GM21423 (cell line): ENCODE measurements around the gene TGFB1I1.
"Not testable (repeated sequence)": the region's sequence is repeated elsewhere in the genome, so short reads cannot be mapped to it uniquely, and the experiment has no call there.

Experiments used
- ATAC-seq: cut with Tn5 transposase; IDR thresholded peaks from one replicate; pipeline ENCODE4 v1.9.1; 2021; ENCODE audit warnings: mild to moderate bottlenecking, moderate library complexity; ENCODE audit not compliant: unreplicated experiment

The TGFB1I1 gene

DNA sequence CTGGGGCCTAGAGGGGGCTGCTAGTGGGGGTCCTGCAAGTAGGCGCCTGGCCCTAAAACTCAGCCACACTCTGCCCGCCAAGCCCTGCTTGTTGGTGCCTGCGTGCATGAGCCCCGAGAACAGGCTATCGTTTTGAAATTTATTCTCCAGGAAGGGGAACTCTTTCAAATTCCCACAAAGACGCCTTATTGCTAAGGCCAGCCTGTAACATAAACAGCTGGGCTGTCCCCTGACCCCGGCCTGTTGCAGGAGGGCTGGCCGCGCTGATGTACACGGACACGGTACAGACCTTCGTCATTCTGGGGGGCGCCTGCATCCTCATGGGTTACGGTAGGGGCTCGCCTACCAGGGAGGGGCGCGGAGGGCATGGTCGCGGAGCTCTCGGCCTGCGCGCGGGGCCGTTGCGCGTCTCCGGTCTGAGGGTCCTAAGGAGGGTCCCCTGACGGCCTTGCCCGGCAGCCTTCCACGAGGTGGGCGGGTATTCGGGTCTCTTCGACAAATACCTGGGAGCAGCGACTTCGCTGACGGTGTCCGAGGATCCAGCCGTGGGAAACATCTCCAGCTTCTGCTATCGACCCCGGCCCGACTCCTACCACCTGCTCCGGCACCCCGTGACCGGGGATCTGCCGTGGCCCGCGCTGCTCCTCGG is 15.2 kb downstream of the TGFB1I1 start:
- no peak for ATAC-seq

DNA sequence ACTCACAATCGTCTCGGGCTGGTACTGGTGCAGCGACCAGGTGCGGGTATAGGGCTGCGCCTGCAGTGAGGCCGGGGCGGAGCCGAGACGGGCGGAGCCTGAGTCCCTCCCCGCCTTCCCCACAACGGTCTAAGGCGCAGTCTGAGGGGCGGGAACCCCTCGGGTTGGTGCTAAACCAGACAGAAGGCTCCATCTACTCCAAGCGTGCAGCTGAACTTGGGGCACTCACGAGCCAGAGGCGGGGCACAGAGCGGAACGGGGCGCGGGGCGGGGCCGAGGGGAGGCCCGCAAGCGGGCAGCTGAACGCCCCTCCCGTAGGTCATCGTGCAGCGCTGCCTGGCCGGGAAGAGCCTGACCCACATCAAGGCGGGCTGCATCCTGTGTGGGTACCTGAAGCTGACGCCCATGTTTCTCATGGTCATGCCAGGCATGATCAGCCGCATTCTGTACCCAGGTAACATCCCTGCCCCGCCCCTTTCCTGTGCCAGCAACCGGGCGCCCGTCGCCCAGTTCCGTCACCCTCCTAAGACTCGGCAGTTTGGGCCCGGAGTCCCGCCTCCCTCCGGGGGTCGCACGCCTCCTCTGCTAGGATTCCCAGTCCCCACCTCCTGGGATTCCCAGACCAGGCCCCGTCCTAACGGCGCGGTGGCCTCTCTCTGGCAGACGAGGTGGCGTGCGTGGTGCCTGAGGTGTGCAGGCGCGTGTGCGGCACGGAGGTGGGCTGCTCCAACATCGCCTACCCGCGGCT is 15.9 kb downstream of the TGFB1I1 start:
- peak; percentile 77 for ATAC-seq

DNA sequence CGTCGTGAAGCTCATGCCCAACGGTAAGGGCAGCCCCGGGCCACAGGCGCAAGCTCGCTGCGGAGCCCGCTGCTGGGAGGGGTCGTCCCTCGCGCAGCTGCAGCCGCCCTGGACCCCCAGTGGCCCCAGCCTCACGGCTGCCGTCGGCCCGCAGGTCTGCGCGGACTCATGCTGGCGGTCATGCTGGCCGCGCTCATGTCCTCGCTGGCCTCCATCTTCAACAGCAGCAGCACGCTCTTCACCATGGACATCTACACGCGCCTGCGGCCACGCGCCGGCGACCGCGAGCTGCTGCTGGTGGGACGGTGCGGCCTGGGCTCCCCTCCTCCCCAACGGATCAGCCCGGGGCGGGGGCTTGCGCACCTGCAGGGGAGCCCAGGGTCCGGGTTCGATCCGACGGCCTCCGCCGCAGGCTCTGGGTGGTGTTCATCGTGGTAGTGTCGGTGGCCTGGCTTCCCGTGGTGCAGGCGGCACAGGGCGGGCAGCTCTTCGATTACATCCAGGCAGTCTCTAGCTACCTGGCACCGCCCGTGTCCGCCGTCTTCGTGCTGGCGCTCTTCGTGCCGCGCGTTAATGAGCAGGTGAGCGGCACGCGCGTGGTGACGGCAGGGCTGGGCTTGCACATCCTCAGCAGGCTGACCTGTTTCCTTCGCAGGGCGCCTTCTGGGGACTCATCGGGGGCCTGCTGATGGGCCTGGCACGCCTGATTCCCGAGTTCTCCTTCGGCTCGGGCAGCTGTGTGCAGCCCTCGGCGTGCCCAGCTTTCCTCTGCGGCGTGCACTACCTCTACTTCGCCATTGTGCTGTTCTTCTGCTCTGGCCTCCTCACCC is 16.7 kb downstream of the TGFB1I1 start:
- ATAC-seq, result no peak

DNA sequence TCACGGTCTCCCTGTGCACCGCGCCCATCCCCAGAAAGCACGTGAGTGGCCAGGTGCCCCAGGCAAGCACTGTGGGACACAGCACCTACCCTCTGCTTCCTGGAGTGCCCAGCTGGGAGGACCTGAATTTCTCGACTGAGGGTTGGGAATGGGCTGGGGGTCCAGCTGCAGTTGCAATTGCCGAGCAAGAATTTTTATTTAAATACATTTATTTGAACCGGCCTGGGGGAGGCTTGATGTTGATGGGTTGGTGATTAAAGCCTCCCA is 17.3 kb downstream of the TGFB1I1 start:
- ATAC-seq, result no peak

- ATAC-seq, result no peak
Observed at GRCh38 chr16:31489616-31490584, 17.9 kb downstream of the TGFB1I1 start.

GRCh38 chr16:31491778-31492418 is 19.9 kb downstream of the TGFB1I1 start:
- no peak for ATAC-seq

DNA sequence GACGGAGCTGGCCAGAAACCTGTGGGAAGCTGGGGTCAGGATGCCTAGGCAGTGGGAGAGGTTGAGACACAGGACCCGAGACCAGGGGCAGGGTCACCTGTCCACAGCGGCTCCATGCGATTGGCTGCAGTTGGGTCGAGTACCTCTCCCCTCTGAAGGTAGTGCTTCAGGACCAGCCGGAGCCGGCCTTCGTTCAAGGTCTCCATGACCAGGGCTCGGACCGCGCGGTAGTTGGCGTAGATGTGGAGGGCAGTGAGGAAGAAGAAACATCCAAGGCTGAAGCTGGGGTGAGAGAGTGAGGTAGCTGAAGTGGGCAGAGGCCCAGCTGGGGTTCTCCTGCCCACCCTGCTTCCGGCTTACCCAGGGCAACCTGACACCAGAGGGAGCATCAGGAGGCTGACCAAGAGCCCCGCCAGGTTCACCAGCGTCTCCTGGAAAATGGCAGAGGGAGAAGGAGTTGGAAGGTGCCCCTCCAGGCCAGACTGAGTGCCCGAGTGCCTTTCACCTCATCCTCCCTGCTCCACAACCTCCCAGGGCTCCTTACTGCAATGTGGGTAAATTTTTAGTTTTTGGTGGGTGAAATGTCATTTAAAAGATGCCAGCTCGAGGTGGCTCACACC is 21.7 kb downstream of the TGFB1I1 start:
- ATAC-seq, result no peak

DNA sequence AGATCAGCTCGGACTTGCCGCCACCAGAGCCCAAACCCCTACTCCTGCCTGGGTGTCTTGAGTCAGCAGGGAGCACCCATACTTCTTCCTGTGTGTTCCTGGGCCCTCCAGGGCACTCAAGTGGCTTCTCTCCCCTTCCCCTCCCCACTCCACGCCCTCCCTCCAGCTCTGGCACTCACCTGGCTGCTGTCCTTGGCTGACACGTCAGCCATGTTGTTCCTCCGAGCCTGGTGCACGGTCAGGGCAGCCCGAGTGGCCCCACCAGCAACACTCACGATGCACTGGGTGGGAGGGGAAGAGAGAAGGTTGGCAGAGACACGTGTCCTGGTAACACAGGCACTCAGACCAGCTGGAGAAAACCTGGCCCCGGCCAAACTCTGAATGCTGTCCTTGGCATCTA is 24.7 kb downstream of the TGFB1I1 start:
- ATAC-seq, result no peak

GRCh38 chr16:31498493-31498892 is 26.5 kb downstream of the TGFB1I1 start:
- ATAC-seq, result no peak

- no peak for ATAC-seq
Observed at GRCh38 chr16:31499928-31500327, 28.0 kb downstream of the TGFB1I1 start.

DNA sequence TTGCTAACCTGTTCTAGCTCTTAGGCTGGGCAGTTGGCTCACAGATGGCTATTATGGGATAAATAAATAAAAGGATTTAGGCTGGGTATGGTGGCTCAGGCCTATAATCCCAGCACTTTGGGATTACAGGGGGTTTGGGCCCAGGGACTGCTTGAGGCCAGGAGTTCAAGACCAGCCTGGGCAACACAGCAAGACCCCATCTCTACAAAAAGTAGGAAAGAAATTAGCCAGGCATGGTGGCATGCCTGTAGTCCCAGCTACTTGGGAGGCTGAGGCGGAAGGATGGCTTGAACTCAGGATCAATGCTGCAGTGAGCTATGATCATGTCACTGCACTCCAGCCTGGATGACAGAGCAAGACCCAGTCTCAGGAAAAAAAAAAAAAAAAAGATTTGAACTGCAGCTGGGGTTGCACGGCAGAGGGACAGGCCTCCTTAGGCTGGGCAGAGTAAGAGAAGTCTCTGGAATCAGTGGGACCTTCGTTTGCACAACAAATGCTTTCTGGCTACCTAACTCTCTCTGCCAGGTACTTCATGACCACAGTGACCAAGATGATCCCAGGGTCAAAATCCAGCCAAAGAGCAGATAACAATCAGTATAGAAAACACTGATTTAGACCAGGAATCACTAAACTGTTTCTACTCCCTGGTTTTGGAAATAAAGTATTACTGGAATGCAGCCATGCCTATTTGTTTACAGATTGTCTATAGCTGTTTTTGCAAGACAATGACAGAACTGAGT is 29.4 kb downstream of the TGFB1I1 start:
- ATAC-seq, result no peak

- no peak for ATAC-seq
Observed at GRCh38 chr16:31501966-31502348, 30.0 kb downstream of the TGFB1I1 start.

DNA sequence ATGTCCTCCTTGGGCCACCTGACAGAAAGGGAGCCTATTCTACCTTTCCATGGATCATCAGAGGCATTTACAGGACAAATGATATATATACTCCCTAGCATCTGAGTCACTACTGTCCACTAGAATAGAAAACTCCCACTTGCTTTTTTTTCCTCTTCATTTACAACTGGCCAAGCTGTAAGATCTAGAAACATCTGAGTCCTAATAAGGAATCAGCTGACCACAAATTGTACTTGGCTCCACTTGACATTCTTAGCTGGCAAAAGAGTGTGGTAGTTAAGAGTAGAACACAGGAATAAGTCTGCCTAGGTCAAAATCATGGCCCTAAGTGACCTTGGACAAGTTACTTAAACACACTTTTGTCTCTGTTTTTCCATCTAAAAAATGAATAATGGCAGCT is 31.0 kb downstream of the TGFB1I1 start:
- no peak for ATAC-seq

GRCh38 chr16:31503555-31503954 is 31.6 kb downstream of the TGFB1I1 start:
- not testable (repeated sequence) for ATAC-seq

GRCh38 chr16:31504159-31504558 is 32.2 kb downstream of the TGFB1I1 start:
- no peak for ATAC-seq

DNA sequence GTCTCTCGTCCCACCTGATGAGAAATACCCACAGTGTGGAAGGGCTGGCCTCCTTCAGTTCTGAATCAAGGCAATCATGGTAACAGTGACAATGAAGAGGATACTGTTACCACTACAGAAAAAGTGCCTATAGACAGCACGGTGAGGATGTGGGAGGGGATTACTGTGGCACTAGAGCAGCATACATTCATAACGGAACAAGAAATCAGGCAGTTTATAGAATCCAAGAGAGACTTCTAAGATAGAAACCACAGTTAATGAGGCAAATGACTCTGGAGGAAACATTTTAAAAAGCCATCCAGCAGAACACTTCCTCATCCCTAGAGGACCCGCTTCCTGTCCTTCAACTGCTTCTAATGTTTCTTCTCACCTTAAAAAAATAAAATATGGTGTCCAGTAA is 33.5 kb downstream of the TGFB1I1 start:
- ATAC-seq, result peak; percentile 40

DNA sequence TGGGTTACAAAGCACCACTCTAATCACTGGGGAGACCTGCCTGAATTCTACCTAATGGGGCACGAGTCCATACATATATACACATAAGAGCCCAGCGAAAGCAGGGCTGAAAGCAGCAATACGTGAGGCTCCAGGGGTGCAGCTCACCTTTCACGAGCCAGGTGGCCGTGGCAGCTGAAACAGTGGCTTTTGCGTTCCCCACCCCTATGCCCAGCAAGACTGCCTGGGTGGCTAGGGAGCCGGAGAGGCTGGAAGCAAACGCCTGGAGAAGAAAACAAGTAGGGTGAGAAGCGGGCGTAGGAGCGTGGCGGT is 35.6 kb downstream of the TGFB1I1 start:
- ATAC-seq, result no peak

DNA sequence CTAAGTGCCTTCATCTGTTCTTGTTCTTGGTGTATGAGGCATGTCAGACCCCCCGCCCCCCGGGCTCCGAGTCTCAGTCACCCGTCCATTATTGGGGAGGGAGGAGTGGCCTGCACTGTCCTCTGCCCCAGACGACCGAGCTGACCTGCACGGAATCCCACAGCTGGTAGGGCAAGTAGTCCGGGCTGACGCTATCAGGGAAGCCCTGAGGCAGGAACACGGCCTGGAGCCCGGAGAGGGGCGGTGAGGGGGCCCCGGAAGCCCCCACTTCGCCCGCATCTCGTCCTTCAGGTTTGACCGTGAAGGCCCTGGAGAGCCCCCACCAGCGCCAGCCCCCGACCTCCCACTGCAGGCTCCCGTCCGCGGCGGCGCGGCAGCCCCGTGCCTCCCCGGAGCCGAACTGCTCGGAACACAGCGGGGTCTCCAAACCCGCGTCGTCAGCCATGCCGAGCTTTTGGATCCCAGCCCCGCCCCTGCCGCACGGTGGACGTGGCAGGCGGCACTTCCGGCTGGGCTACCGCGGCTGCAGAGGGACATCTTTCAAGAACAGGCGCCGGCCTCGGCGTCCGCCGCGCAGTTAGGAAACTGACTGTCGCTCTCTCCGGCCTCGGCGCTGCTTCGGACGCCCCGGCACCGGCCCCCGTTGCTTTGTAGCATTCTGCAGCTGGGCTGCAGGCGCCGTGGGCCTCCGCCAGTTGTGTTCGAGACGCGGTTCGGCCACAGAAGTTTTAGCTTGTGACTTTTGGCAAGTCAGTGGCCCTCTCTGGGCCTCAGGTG is 36.2 kb downstream of the TGFB1I1 start, which contains the start of gene RUSF1:
RUSF1 (minus strand) TSS at position 463 of the 777 bp plus-strand sequence; CDS start at position 445, 18 bp downstream.
- ATAC-seq, result peak; percentile 91
